Activated T-helper 2 cell treated with anti-CD3 and anti-CD28 coated beads, Interferon-gamma antibody, Interleukin-2, Interleukin-4, amounts not matched to agents 10 μg/mL and 5 μg/mL and 100 μg/mL, durations not matched to agents 14 hours and 24 hours and 36 hours (primary cell): Measurements from ENCODE around the gene DAAM1. TPM values are rescaled to one million over a fixed set of nuclear protein-coding genes. Genes with fewer than 3 reads are reported as not detected.

Experiments
- DNase-seq: peaks from one replicate; pipeline ENCODE4 v3.0.0; 2021; ENCODE audit warnings: low spot score
- H3K27ac Mint-ChIP-seq: one replicate; pipeline ENCODE4 v1.8.0; 2021; ENCODE audit warnings: mixed read lengths
- H3K27me3 Mint-ChIP-seq: one replicate; pipeline ENCODE4 v1.8.0; 2021; ENCODE audit warnings: low read depth, mixed read lengths
- H3K36me3 Mint-ChIP-seq: one replicate; pipeline ENCODE4 v1.8.0; 2021; ENCODE audit warnings: low read depth, mixed read lengths
- H3K4me1 Mint-ChIP-seq: one replicate; pipeline ENCODE4 v1.8.0; 2021; ENCODE audit warnings: low read depth, mixed read lengths
- H3K4me3 Mint-ChIP-seq: one replicate; pipeline ENCODE4 v1.8.0; 2021; ENCODE audit warnings: low read depth, mild to moderate bottlenecking, moderate library complexity, mixed read lengths
- H3K9me3 Mint-ChIP-seq: one replicate; pipeline ENCODE4 v1.8.0; 2021; ENCODE audit warnings: mixed read lengths
- intact Hi-C: fragments of 100-400 bp; cut with micrococcal nuclease; formaldehyde crosslinking; loops from one replicate; pipeline ENCODE4 v1.15.1; 2023
- total RNA-seq: library from RNA; stranded (reverse); gene quantifications from 2 replicates; pipeline ENCODE4 v1.2.3, GENCODE V29; 2022

The DAAM1 gene
- total RNA-seq, 1 donor from 2014 or later, result 6.4 TPM

- Mint-ChIP-seq H3K4me1 (no peaks in the 10 kb centered on the region), H3K9me3 (no peaks in the 10 kb centered on the region)
- intact Hi-C loops, result no loop called here
These were observed 66.6 kb downstream of the DAAM1 start for GRCh38 chr14:59254911-59255545.

GRCh38 chr14:59256331-59256730 lies 67.9 kb downstream of the DAAM1 start:
- no peaks in the 10 kb centered on the region for H3K27me3 Mint-ChIP-seq
- H3K36me3 Mint-ChIP-seq, result no peaks in the 10 kb centered on the region
- intact Hi-C loops, result no loop called here
- H3K9me3 Mint-ChIP-seq, result no peaks in the 10 kb centered on the region
- no peaks in the 10 kb centered on the region for H3K4me1 Mint-ChIP-seq
- no peak overlapping the region for H3K4me3 Mint-ChIP-seq
- H3K27ac Mint-ChIP-seq, result no peak overlapping the region
- DNase-seq, result no peak

More at GRCh38 chr14:59254911-59255545, 66.6 kb downstream of the DAAM1 start:
- H3K27me3 Mint-ChIP-seq, result no peaks in the 10 kb centered on the region
- no peak for DNase-seq
- no peak overlapping the region for H3K4me3 Mint-ChIP-seq
- H3K27ac Mint-ChIP-seq, result no peak overlapping the region
- no peaks in the 10 kb centered on the region for H3K36me3 Mint-ChIP-seq

- H3K36me3 Mint-ChIP-seq, result peaks cover 16% of the 10 kb centered on the region
- H3K27ac Mint-ChIP-seq, result no peak overlapping the region
- H3K27me3 Mint-ChIP-seq, result no peaks in the 10 kb centered on the region
- intact Hi-C loops, result no loop called here
- peaks cover 14% of the 10 kb centered on the region for H3K4me1 Mint-ChIP-seq
- H3K9me3 Mint-ChIP-seq, result no peaks in the 10 kb centered on the region
- DNase-seq, result no peak
- H3K4me3 Mint-ChIP-seq, result no peak overlapping the region
These were observed 72.9 kb downstream of the DAAM1 start for GRCh38 chr14:59261334-59261733.

GRCh38 chr14:59262717-59263454 lies 74.4 kb downstream of the DAAM1 start:
- Mint-ChIP-seq H3K4me1 (peaks cover 26% of the 10 kb centered on the region), H3K36me3 (peaks cover 16% of the 10 kb centered on the region), H3K9me3 (no peaks in the 10 kb centered on the region), H3K27me3 (no peaks in the 10 kb centered on the region), H3K4me3 (no peak overlapping the region), H3K27ac (no peak overlapping the region)
- intact Hi-C loops, result no loop called here
- DNase-seq, result no peak

- no peaks in the 10 kb centered on the region for H3K9me3 Mint-ChIP-seq
- peaks cover 33% of the 10 kb centered on the region for H3K4me1 Mint-ChIP-seq
- H3K4me3 Mint-ChIP-seq, result no peak overlapping the region
- intact Hi-C loops, result no loop called here
- no peaks in the 10 kb centered on the region for H3K27me3 Mint-ChIP-seq
- H3K36me3 Mint-ChIP-seq, result peaks cover 24% of the 10 kb centered on the region
- H3K27ac Mint-ChIP-seq, result peak overlapping the region; percentile 76
- no peak for DNase-seq
These were observed 77.3 kb downstream of the DAAM1 start for GRCh38 chr14:59265808-59266207.

GRCh38 chr14:59267046-59267445 lies 78.6 kb downstream of the DAAM1 start:
- H3K4me3 Mint-ChIP-seq, result no peak overlapping the region
- intact Hi-C loops, result loop anchor here (1.0 kb wide), 1 partner anchor 8 kb away; no protein-coding TSS in a partner anchor

GRCh38 chr14:59268011-59268410 lies 79.5 kb downstream of the DAAM1 start:
- DNase-seq, result no peak
- Mint-ChIP-seq H3K36me3 (peaks cover 24% of the 10 kb centered on the region), H3K27ac (no peak overlapping the region), H3K27me3 (no peaks in the 10 kb centered on the region), H3K4me1 (peaks cover 34% of the 10 kb centered on the region), H3K4me3 (no peak overlapping the region), H3K9me3 (no peaks in the 10 kb centered on the region)
- intact Hi-C loops, result no loop called here

More at GRCh38 chr14:59267046-59267445, 78.6 kb downstream of the DAAM1 start:
- peaks cover 24% of the 10 kb centered on the region for H3K36me3 Mint-ChIP-seq
- peaks cover 33% of the 10 kb centered on the region for H3K4me1 Mint-ChIP-seq
- H3K9me3 Mint-ChIP-seq, result no peaks in the 10 kb centered on the region
- DNase-seq, result no peak
- peak overlapping the region; percentile 17 for H3K27ac Mint-ChIP-seq
- no peaks in the 10 kb centered on the region for H3K27me3 Mint-ChIP-seq

GRCh38 chr14:59268858-59269257 lies 80.4 kb downstream of the DAAM1 start:
- intact Hi-C loops, result no loop called here
- Mint-ChIP-seq H3K27ac (no peak overlapping the region), H3K4me1 (peaks cover 36% of the 10 kb centered on the region), H3K27me3 (no peaks in the 10 kb centered on the region), H3K9me3 (no peaks in the 10 kb centered on the region), H3K36me3 (peaks cover 21% of the 10 kb centered on the region), H3K4me3 (no peak overlapping the region)
- DNase-seq, result no peak

GRCh38 chr14:59269466-59269865 lies 81.0 kb downstream of the DAAM1 start:
- Mint-ChIP-seq H3K27ac (no peak overlapping the region), H3K9me3 (no peaks in the 10 kb centered on the region), H3K4me3 (no peak overlapping the region), H3K36me3 (peaks cover 21% of the 10 kb centered on the region), H3K4me1 (peaks cover 39% of the 10 kb centered on the region), H3K27me3 (no peaks in the 10 kb centered on the region)
- no peak for DNase-seq
- intact Hi-C loops, result no loop called here

- H3K27ac Mint-ChIP-seq, result no peak overlapping the region
- peaks cover 7% of the 10 kb centered on the region for H3K36me3 Mint-ChIP-seq
- H3K4me3 Mint-ChIP-seq, result no peak overlapping the region
- no peaks in the 10 kb centered on the region for H3K9me3 Mint-ChIP-seq
- H3K4me1 Mint-ChIP-seq, result peaks cover 48% of the 10 kb centered on the region
- no peaks in the 10 kb centered on the region for H3K27me3 Mint-ChIP-seq
- DNase-seq, result no peak
- intact Hi-C loops, result loop anchor here (10.0 kb wide), 1 partner anchor 54 kb away; no protein-coding TSS in a partner anchor
These were observed 82.8 kb downstream of the DAAM1 start for GRCh38 chr14:59271256-59271655.

GRCh38 chr14:59271734-59272133 lies 83.3 kb downstream of the DAAM1 start:
- no peak overlapping the region for H3K27ac Mint-ChIP-seq
- peaks cover 7% of the 10 kb centered on the region for H3K36me3 Mint-ChIP-seq
- peaks cover 48% of the 10 kb centered on the region for H3K4me1 Mint-ChIP-seq
- H3K4me3 Mint-ChIP-seq, result no peak overlapping the region
- H3K9me3 Mint-ChIP-seq, result no peaks in the 10 kb centered on the region
- no peaks in the 10 kb centered on the region for H3K27me3 Mint-ChIP-seq
- intact Hi-C loops, result loop anchor here (10.0 kb wide), 1 partner anchor 53 kb away; no protein-coding TSS in a partner anchor
- no peak for DNase-seq

GRCh38 chr14:59272633-59273032 lies 84.2 kb downstream of the DAAM1 start:
- no peak for DNase-seq
- Mint-ChIP-seq H3K27ac (no peak overlapping the region), H3K9me3 (no peaks in the 10 kb centered on the region), H3K36me3 (peaks cover 7% of the 10 kb centered on the region), H3K27me3 (no peaks in the 10 kb centered on the region), H3K4me1 (peaks cover 43% of the 10 kb centered on the region), H3K4me3 (no peak overlapping the region)
- intact Hi-C loops, result loop anchor here (10.0 kb wide), 1 partner anchor 52 kb away; no protein-coding TSS in a partner anchor

GRCh38 chr14:59273737-59274136 lies 85.3 kb downstream of the DAAM1 start:
- Mint-ChIP-seq H3K4me3 (no peak overlapping the region), H3K27ac (no peak overlapping the region), H3K4me1 (peaks cover 42% of the 10 kb centered on the region), H3K36me3 (peaks cover 3% of the 10 kb centered on the region), H3K9me3 (no peaks in the 10 kb centered on the region), H3K27me3 (no peaks in the 10 kb centered on the region)
- DNase-seq, result no peak
- intact Hi-C loops, result loop anchor here (2.0 to 10.0 kb wide), 3 partner anchors 23 to 85 kb away; partner anchors contain the start of gene DAAM1
